Measurements from ENCODE around the gene FGF8. TPM values are rescaled to one million over a fixed set of nuclear protein-coding genes. Genes with fewer than 3 reads are reported as not detected.

FGF8 gene
- total and polyA plus RNA-seq, 2 of the 8 experiments (the other 6 are each of a cell fraction or from before 2014, with no cell fraction given): 1.1 to 3.9 TPM

DNA sequence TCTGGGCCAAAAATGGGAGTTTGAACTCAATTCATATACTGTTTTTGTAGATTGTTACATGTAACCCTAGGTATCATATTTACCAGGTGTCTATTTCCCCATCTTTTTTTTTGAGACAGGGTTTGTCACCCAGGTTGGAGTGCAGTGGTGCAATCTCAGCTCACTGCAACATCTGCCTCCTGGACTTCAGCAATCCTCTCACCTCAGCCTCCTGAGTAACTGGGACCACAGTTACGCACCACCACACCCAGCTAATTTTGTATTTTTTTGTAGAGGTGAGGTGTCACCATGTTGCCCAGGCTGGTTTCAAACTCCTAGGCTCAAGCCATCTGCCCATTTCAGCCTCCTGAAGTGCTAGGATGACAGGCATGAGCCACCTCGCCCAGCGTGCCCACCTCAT is 52.7 kb downstream of the FGF8 start (continued):
- TF ChIP-seq, protein P1, sequence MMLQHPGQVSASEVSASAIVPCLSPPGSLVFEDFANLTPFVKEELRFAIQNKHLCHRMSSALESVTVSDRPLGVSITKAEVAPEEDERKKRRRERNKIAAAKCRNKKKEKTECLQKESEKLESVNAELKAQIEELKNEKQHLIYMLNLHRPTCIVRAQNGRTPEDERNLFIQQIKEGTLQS (IDR thresholded peaks at IDR 0.05; ENCODE audit: insufficient read depth, low read depth, low read length): no peak
- TF ChIP-seq RNF2 (IDR thresholded peaks at IDR 0.05; ENCODE audit: borderline replicate concordance, low read depth, low read length, missing control alignments, poor library complexity, severe bottlenecking) (no peak), POLR2A (IDR thresholded peaks at IDR 0.05; ENCODE audit: control extremely low read depth in 1 of 2, low read depth in 2 of 2, low read length in 2 of 2) (no peak), CBX5 (IDR thresholded peaks at IDR 0.05; ENCODE audit: low read depth, low read length) (no peak), HDAC6 (IDR thresholded peaks at IDR 0.05; ENCODE audit: low read depth, low read length) (no peak), MAFK (IDR thresholded peaks at IDR 0.05; ENCODE audit: low read depth, low read length) (no peak)

All from H1 (cell line).